ENCODE data around the gene ANTXRL.
A peak's percentile ranks its signal among the peaks of the same experiment; 100 is the strongest.
"Not testable (repeated sequence)": the region's sequence is repeated elsewhere in the genome, so short reads cannot be mapped to it uniquely, and the experiment has no call there.

Gene ANTXRL

GRCh38 chr10:46310143-46310514 is 23.3 kb downstream of the ANTXRL start:
- TF ChIP-seq, protein P1, sequence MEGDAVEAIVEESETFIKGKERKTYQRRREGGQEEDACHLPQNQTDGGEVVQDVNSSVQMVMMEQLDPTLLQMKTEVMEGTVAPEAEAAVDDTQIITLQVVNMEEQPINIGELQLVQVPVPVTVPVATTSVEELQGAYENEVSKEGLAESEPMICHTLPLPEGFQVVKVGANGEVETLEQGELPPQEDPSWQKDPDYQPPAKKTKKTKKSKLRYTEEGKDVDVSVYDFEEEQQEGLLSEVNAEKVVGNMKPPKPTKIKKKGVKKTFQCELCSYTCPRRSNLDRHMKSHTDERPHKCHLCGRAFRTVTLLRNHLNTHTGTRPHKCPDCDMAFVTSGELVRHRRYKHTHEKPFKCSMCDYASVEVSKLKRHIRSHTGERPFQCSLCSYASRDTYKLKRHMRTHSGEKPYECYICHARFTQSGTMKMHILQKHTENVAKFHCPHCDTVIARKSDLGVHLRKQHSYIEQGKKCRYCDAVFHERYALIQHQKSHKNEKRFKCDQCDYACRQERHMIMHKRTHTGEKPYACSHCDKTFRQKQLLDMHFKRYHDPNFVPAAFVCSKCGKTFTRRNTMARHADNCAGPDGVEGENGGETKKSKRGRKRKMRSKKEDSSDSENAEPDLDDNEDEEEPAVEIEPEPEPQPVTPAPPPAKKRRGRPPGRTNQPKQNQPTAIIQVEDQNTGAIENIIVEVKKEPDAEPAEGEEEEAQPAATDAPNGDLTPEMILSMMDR (IDR thresholded peaks at IDR 0.05; ENCODE audit: low read depth, low read length): no peak

DNA sequence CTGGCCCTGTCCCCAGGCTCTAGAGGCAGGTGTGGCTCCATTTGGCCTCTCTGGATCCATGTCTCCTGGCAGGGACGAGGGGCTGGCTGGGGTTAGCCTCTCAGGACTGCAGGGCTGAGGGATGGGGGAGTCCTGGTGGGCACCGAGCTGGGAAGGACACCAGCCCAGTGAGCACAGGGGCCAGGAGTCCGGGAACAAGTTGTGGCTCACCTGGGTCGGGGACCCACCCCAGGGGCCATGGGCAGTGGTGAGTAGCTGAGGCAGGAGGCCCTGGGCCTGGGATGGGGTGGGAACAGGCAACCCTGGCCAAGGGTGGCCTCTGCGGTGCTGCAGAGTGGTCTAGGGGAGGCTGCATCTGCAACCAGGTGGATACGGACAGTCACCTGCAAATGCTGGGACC is 24.1 kb downstream of the ANTXRL start:
- no peak for DNase-seq (ENCODE audit: extremely low read depth, low read depth)
- TF ChIP-seq, protein P1 (IDR thresholded peaks at IDR 0.05; ENCODE audit: low read depth, low read length): no peak

More at GRCh38 chr10:46310143-46310514, 23.3 kb downstream of the ANTXRL start:
- DNase-seq (ENCODE audit: extremely low read depth, low read depth): no peak

- TF ChIP-seq, protein P1 (IDR thresholded peaks at IDR 0.05; ENCODE audit: low read depth, low read length): no peak
- DNase-seq (ENCODE audit: extremely low read depth, low read depth): no peak
Observed at GRCh38 chr10:46311501-46311951, 24.7 kb downstream of the ANTXRL start.

DNA sequence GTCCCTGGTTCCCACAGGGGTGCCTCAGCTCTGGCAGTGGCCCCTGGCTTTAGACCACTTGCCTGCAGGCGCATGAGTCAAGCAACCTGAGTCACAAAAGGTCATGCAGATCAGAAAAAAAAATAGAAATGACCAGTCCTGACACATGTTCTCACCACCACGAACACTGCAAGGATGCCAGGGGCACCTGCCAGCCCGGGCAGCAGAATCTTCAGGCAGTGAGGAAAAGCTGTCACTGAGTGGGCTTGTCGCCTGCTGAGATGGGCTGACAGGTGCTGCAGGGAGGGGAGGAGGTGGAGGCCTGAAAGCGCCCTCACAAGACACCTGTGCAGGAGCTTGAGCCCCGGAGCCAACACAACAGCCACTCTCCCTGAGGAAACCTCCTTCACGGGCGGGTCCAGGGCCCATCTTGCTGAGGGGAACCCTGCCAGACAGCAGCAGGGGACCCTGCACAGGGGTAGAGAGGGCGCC is 25.2 kb downstream of the ANTXRL start:
- DNase-seq (ENCODE audit: extremely low read depth, low read depth): not testable (repeated sequence)

DNA sequence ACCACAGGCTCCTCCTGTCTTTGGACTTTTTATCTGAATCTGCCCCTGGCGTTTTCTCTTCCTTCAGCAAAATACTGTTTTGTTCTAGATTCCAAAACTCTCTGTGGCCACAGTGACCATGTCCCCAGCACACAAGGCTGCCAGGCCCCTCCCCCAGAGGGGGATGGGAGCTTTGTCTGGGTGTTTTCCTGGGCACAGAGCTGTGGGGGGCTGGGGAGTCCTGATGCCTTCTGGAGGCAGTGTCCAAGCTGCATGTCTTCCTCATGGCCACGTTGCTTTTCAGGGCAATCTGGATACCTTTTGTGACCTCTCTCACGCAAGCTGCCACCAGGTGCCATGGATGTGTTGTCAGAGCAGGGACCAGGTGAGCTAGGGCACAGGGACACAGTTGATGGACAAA is 26.2 kb downstream of the ANTXRL start:
- DNase-seq (ENCODE audit: extremely low read depth, low read depth): no peak
- TF ChIP-seq, protein P1 (IDR thresholded peaks at IDR 0.05; ENCODE audit: low read depth, low read length): no peak

- TF ChIP-seq, protein P1 (IDR thresholded peaks at IDR 0.05; ENCODE audit: low read depth, low read length): no peak
- no peak for DNase-seq (ENCODE audit: extremely low read depth, low read depth)
Observed at GRCh38 chr10:46314071-46314470, 27.3 kb downstream of the ANTXRL start.

- DNase-seq (ENCODE audit: extremely low read depth, low read depth): peak; percentile 64
Observed at GRCh38 chr10:46315071-46315860, 28.5 kb downstream of the ANTXRL start.

- TF ChIP-seq, protein P1 (IDR thresholded peaks at IDR 0.05; ENCODE audit: low read depth, low read length): no peak
- peak; percentile 43 for DNase-seq (ENCODE audit: extremely low read depth, low read depth)
Observed at GRCh38 chr10:46317370-46317769, 30.6 kb downstream of the ANTXRL start.

All from AG09319 (cell line).